Stimulated activated CD8-positive, alpha-beta memory T cell treated with anti-CD3 and anti-CD28 coated beads, Interleukin-15, amount 100 ng/mL, for 1 hour (primary cell): ENCODE data around the gene HIP1R.
A peak's percentile ranks its signal among the peaks of the same experiment; 100 is the strongest.
"Not testable (repeated sequence)": the region's sequence is repeated elsewhere in the genome, so short reads cannot be mapped to it uniquely, and the experiment has no call there.

ENCODE experiments used
- DNase-seq: peaks from one replicate; pipeline ENCODE4 v3.0.0-alpha.2; 2020; ENCODE audit warnings: low read depth

The HIP1R gene

GRCh38 chr12:122895320-122895703, 60.1 kb downstream of the HIP1R start:
- no peak for DNase-seq

GRCh38 chr12:122895704-122896636, 60.7 kb downstream of the HIP1R start, which contains the start of gene VPS37B:
TSS of gene VPS37B (minus strand) at chr12:122896124. CDS start at chr12:122896062, 62 bp downstream.
- peak; percentile 74 for DNase-seq

- DNase-seq = no peak
Observed at GRCh38 chr12:122896662-122897061, 61.4 kb downstream of the HIP1R start.

- DNase-seq = no peak
Observed at GRCh38 chr12:122899887-122900286, 64.6 kb downstream of the HIP1R start.

- DNase-seq = no peak
Observed at GRCh38 chr12:122902854-122903692, 67.8 kb downstream of the HIP1R start.

- DNase-seq = no peak
Observed at GRCh38 chr12:122903693-122904034, 68.4 kb downstream of the HIP1R start.

- not testable (repeated sequence) for DNase-seq
Observed at GRCh38 chr12:122905258-122905657, 70.0 kb downstream of the HIP1R start.

GRCh38 chr12:122908915-122909314, 73.7 kb downstream of the HIP1R start:
- DNase-seq = no peak

GRCh38 chr12:122909442-122910288, 74.4 kb downstream of the HIP1R start:
- DNase-seq = no peak
